GM12873 (cell line): ENCODE data around the gene NDUFS6.

ENCODE experiments used
- CTCF ChIP-seq: IDR thresholded peaks from 2 replicates; pipeline ENCODE4 v1.5.1; 2012; ENCODE audit warnings: low read depth, mild to moderate bottlenecking, moderate library complexity, low read length, control low read depth; ENCODE audit not compliant: insufficient read depth; ENCODE audit errors: missing control alignments

NDUFS6 gene

GRCh38 chr5:1836176-1836890 lies 35.1 kb downstream of the NDUFS6 start:
- no peak for TF ChIP-seq CTCF

- no peak for TF ChIP-seq CTCF
Observed at GRCh38 chr5:1836891-1837880, 36.0 kb downstream of the NDUFS6 start.

GRCh38 chr5:1838013-1838412 lies 36.8 kb downstream of the NDUFS6 start:
- TF ChIP-seq CTCF: no peak

DNA sequence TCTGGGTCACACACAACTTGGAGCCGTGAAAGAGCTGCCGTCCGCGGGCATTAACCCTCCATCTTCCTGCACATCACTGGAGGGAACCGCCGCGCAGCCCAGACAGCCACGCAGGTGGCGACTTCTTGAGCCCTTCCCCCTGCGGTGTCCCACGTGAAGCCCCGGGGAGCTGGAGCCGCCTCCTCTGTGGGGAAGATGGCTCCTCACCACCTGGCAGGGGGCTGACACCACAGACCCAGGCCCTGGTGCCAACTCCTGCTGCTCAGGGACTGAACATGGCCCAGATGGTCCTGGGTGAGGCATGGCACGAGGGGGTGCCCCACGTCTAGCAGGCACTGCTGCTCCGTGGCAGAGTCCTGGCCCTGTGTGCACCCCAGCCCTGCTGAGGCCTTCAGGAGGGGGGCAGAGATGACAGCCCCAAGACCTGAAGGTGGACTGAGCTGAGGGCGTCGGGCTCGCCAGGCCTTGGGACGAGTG lies 38.9 kb downstream of the NDUFS6 start:
- TF ChIP-seq CTCF: no peak

- TF ChIP-seq CTCF: no peak
Observed at GRCh38 chr5:1840741-1841521, 39.7 kb downstream of the NDUFS6 start.

GRCh38 chr5:1842004-1842819 lies 41.0 kb downstream of the NDUFS6 start:
- no peak for TF ChIP-seq CTCF
